ENCODE data around the gene CSTF2.
"Not testable (repeated sequence)": the region's sequence is repeated elsewhere in the genome, so short reads cannot be mapped to it uniquely, and the experiment has no call there.

GRCh38 chrX:100796371-100796770 lies 23.8 kb upstream of the CSTF2 start:
- not testable (repeated sequence) for TF ChIP-seq ESRRA (IDR thresholded peaks at IDR 0.05; ENCODE audit: borderline replicate concordance, low read depth); REST (IDR thresholded peaks at IDR 0.05; ENCODE audit: borderline replicate concordance); REST (CRISPR knock-in tag; IDR thresholded peaks at IDR 0.05; ENCODE audit: low read depth); ZNF644 (tag; IDR thresholded peaks at IDR 0.05; ENCODE audit: low read depth); SRSF1 (IDR thresholded peaks at IDR 0.05; ENCODE audit: low read depth, low read length); POLR2A (conservative IDR thresholded peaks at IDR 0.05); CTCF (IDR thresholded peaks at IDR 0.05 in 2 of 3, conservative IDR thresholded peaks at IDR 0.05 in 1 of 3; ENCODE audit: insufficient read depth in 2 of 3, low read depth in 1 of 3, low read length in 3 of 3); ZBTB33 (CRISPR knock-in tag; IDR thresholded peaks at IDR 0.05); USF1 (CRISPR knock-in tag; IDR thresholded peaks at IDR 0.05); ZBTB2 (IDR thresholded peaks at IDR 0.05); CHD2 (IDR thresholded peaks at IDR 0.05; ENCODE audit: low read depth, low read length); POLR2AphosphoS5 (IDR thresholded peaks at IDR 0.05; ENCODE audit: control insufficient read depth, insufficient read depth, low read depth, low read length); FOS (IDR thresholded peaks at IDR 0.05; ENCODE audit: extremely low read depth, insufficient read length)
